Measurements from ENCODE around the gene KIF18B.

Gene KIF18B

GRCh38 chr17:44969144-44969780 lies 21.7 kb upstream of the KIF18B start:
- H3K27me3 ChIP-seq (ENCODE audit: control insufficient read depth, insufficient read depth, low read length) = peaks cover 23% of the 10 kb centered on the region

DNA sequence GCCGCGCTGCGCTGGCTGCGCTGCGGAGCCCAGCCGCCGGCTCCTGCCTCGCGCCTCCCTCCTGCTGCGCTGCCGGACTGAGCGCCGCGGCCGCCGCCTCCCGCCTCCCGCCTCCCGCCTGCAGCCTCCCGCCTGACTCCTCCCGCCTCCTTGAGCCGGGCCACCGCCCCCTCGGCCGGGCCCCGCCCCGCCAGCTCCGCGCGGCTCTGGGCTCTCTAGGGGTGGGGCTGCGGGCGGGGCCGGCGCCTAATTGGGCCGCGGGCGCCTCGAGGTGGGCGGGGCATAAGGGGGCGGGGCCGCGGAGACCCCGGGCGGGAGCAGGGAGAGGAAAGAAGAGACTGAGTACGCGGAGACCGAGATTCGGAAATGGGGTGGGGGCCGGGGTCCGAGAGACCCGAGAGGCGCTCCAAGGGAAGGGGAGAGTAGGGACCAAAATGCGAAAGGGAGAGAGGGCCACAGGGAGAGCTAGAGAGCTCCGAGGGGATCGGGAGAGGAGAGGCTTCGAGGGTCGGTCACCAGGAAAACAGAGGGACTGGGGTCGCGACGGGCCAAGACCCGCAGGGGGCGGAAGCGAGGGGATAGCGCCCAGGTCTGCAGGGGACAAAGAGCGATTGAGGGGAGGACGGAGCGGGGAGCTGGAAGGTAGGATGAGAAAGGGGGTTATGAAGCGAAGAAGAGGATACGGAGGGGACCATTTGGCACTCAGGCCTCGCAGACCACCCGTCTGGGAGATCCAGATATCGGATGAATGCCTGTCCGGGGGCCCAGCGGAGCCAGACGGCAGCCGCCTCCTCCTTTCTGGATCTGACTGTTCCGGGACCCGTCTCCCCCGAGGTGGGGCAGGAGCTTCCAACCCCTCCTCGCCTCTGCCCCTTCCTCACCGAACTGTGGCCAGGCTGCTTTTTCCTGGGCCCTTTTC lies 20.9 kb upstream of the KIF18B start, which contains the start of gene C1QL1:
Gene C1QL1, minus strand, starts transcription at position 79 of the 919 bp plus-strand sequence. CDS start 255 bp downstream, outside the sequence.
- H3K4me1 ChIP-seq (ENCODE audit: control insufficient read depth, insufficient read depth, low read length) = peaks cover 7% of the 10 kb centered on the region; the same call in 1 of the 2 replicates
- WGBS (ENCODE audit: insufficient coverage, insufficient read length) = no CpG with 5 or more reads among the region's 81 CpGs
- H3K27me3 ChIP-seq (ENCODE audit: control insufficient read depth, insufficient read depth, low read length) = peaks cover 23% of the 10 kb centered on the region

More at GRCh38 chr17:44969144-44969780, 21.7 kb upstream of the KIF18B start:
- H3K9me3 ChIP-seq (ENCODE audit: control insufficient read depth, insufficient read depth, low read length) = no peaks in the 10 kb centered on the region
- no CpG with 5 or more reads among the region's 19 CpGs for WGBS (ENCODE audit: insufficient coverage, insufficient read length)
- DNase-seq (ENCODE audit: low read depth, low spot score) = no peak
- no peaks in the 10 kb centered on the region for H3K36me3 ChIP-seq (ENCODE audit: control insufficient read depth, insufficient read depth, low read length)
- peak overlapping the region; percentile 41; the same call in 1 of the 2 replicates for H3K4me3 ChIP-seq (ENCODE audit: low read length)
- H3K27ac ChIP-seq (ENCODE audit: low read length) = no peak overlapping the region
- peaks cover 7% of the 10 kb centered on the region; the same call in 1 of the 2 replicates for H3K4me1 ChIP-seq (ENCODE audit: control insufficient read depth, insufficient read depth, low read length)

DNA sequence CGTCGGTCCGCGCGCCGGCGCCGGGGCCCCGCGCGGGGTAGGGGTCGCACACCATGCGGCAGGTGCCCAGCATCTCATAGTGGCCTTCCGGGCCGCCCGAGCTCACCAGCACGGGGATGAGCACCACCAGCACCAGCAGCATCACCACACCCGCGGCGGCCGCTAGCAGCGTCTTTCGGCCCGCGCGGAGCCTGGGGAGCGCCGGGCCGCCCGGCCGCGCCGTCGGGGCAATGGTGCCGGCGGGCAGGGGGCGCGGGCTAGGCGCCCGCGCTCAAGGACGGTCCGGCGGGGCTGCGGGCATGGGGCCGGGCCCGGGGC lies 20.3 kb upstream of the KIF18B start:
- DNase-seq (ENCODE audit: low read depth, low spot score) = no peak
- no CpG with 5 or more reads among the region's 47 CpGs for WGBS (ENCODE audit: insufficient coverage, insufficient read length)
- H3K27me3 ChIP-seq (ENCODE audit: control insufficient read depth, insufficient read depth, low read length) = peaks cover 23% of the 10 kb centered on the region
- H3K36me3 ChIP-seq (ENCODE audit: control insufficient read depth, insufficient read depth, low read length) = no peaks in the 10 kb centered on the region
- peaks cover 7% of the 10 kb centered on the region; the same call in 1 of the 2 replicates for H3K4me1 ChIP-seq (ENCODE audit: control insufficient read depth, insufficient read depth, low read length)
- no peaks in the 10 kb centered on the region for H3K9me3 ChIP-seq (ENCODE audit: control insufficient read depth, insufficient read depth, low read length)
- peak overlapping the region; percentile 25; the same call in 1 of the 2 replicates for H3K4me3 ChIP-seq (ENCODE audit: low read length)
- no peak overlapping the region for H3K27ac ChIP-seq (ENCODE audit: low read length)

More for the DNA sequence above, 20.9 kb upstream of the KIF18B start, which contains the start of gene C1QL1:
- Histone ChIP-seq H3K9me3 (ENCODE audit: control insufficient read depth, insufficient read depth, low read length) (no peaks in the 10 kb centered on the region), H3K4me3 (ENCODE audit: low read length) (peak within 1 kb of the TSS; percentile 41; the same call in 1 of the 2 replicates), H3K36me3 (ENCODE audit: control insufficient read depth, insufficient read depth, low read length) (no peaks in the 10 kb centered on the region), H3K27ac (ENCODE audit: low read length) (no peak within 1 kb of the TSS)
- no peak for DNase-seq (ENCODE audit: low read depth, low spot score)

- no peak for DNase-seq (ENCODE audit: low read depth, low spot score)
- Histone ChIP-seq H3K9me3 (ENCODE audit: control insufficient read depth, insufficient read depth, low read length) (no peaks in the 10 kb centered on the region), H3K27me3 (ENCODE audit: control insufficient read depth, insufficient read depth, low read length) (peaks cover 23% of the 10 kb centered on the region), H3K4me1 (ENCODE audit: control insufficient read depth, insufficient read depth, low read length) (peaks cover 7% of the 10 kb centered on the region; the same call in 1 of the 2 replicates), H3K4me3 (ENCODE audit: low read length) (peak overlapping the region; percentile 25; the same call in 1 of the 2 replicates), H3K36me3 (ENCODE audit: control insufficient read depth, insufficient read depth, low read length) (no peaks in the 10 kb centered on the region), H3K27ac (ENCODE audit: low read length) (no peak overlapping the region)
- no CpG with 5 or more reads among the region's 76 CpGs for WGBS (ENCODE audit: insufficient coverage, insufficient read length)
Measured at GRCh38 chr17:44967026-44967906, 19.7 kb upstream of the KIF18B start.

DNA sequence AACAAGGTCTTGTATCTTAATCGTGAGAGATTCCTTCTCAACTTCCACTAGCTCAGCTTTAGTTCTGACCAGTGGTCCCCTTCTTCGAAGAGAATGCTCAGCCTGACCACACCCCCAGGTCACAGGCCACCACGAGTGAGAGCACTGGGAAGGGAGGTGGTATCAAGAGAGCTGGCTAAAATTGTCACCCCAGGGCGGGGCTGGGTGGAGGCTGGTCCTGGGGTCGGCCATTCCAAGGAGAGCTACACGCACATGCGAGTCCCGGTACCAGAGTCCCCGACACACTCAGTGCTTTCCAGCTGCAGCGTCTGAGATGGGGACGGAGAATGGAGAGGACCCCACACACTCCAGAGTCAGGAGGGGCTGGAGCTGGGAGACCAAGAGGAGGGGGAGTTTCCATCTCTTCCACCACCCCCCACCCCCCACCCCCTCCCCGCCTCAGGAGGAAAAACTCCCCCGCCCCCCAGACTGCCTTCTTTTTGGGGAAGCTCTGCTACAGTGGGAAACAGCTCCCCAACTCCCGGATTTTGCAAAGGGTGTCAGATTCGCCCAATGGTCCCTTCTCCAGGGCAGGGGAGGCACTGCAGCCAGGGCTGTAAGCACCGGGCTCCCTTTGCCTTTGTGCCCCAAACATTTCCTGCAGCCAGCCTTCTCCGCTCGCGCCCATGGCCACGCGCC lies 18.9 kb upstream of the KIF18B start:
- H3K4me3 ChIP-seq (ENCODE audit: low read length) = peak overlapping the region; percentile 25; the same call in 1 of the 2 replicates
- no peaks in the 10 kb centered on the region for H3K36me3 ChIP-seq (ENCODE audit: control insufficient read depth, insufficient read depth, low read length)
- WGBS (ENCODE audit: insufficient coverage, insufficient read length) = no CpG with 5 or more reads among the region's 21 CpGs
- H3K4me1 ChIP-seq (ENCODE audit: control insufficient read depth, insufficient read depth, low read length) = peaks cover 4% of the 10 kb centered on the region; the same call in 1 of the 2 replicates
- peaks cover 23% of the 10 kb centered on the region for H3K27me3 ChIP-seq (ENCODE audit: control insufficient read depth, insufficient read depth, low read length)
- no peak for DNase-seq (ENCODE audit: low read depth, low spot score)
- H3K9me3 ChIP-seq (ENCODE audit: control insufficient read depth, insufficient read depth, low read length) = no peaks in the 10 kb centered on the region
- no peak overlapping the region for H3K27ac ChIP-seq (ENCODE audit: low read length)

DNA sequence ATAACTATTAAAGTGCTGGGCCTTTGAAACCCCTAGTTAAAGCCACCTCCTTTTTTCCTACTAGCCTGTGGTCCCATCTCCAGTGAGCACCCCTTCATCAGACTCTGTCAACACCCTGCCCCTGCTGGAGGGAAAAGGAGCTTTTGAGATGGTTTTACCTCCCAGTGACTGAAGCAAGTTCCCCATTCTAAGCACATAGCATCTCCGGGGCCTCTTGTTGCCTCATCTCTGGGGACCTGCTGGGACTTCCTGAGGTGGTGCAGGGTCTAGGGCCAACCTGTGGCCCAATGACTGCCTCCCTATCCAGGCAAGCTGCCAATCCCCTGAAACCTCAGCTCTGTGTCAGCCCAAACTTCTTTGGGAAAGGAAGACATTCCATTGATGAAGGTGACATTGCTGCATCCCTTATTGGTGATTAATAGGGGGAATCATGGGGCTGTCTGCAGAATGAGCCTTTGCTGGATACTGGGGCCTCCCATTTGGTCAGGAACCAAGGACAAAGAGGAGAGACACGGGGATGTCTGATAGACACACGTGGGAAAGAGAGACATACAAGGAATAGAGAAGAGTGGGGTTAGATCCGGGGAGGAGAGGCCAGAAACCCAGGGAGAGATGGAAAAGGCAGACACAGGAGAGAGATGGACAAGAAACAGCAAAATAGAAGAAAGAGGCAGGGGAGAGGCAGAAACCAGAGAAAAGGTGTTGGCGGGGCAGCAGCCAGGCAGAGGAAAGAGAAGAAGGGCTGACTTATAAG lies 18.1 kb upstream of the KIF18B start:
- DNase-seq (ENCODE audit: low read depth, low spot score) = no peak
- WGBS (ENCODE audit: insufficient coverage, insufficient read length) = no CpG with 5 or more reads among the region's 5 CpGs
- H3K36me3 ChIP-seq (ENCODE audit: control insufficient read depth, insufficient read depth, low read length) = no peaks in the 10 kb centered on the region
- H3K27me3 ChIP-seq (ENCODE audit: control insufficient read depth, insufficient read depth, low read length) = peaks cover 23% of the 10 kb centered on the region
- no peak overlapping the region for H3K27ac ChIP-seq (ENCODE audit: low read length)
- peaks cover 3% of the 10 kb centered on the region; the same call in 1 of the 2 replicates for H3K4me1 ChIP-seq (ENCODE audit: control insufficient read depth, insufficient read depth, low read length)
- H3K9me3 ChIP-seq (ENCODE audit: control insufficient read depth, insufficient read depth, low read length) = no peaks in the 10 kb centered on the region
- H3K4me3 ChIP-seq (ENCODE audit: low read length) = no peak overlapping the region

GRCh38 chr17:44961921-44962350 lies 14.4 kb upstream of the KIF18B start:
- no peaks in the 10 kb centered on the region for H3K9me3 ChIP-seq (ENCODE audit: control insufficient read depth, insufficient read depth, low read length)
- H3K36me3 ChIP-seq (ENCODE audit: control insufficient read depth, insufficient read depth, low read length) = no peaks in the 10 kb centered on the region
- DNase-seq (ENCODE audit: low read depth, low spot score) = no peak
- peaks cover 3% of the 10 kb centered on the region; the same call in 1 of the 2 replicates for H3K4me1 ChIP-seq (ENCODE audit: control insufficient read depth, insufficient read depth, low read length)
- no peak overlapping the region for H3K27ac ChIP-seq (ENCODE audit: low read length)
- no peak overlapping the region for H3K4me3 ChIP-seq (ENCODE audit: low read length)
- H3K27me3 ChIP-seq (ENCODE audit: control insufficient read depth, insufficient read depth, low read length) = peaks cover 15% of the 10 kb centered on the region
- no CpG with 5 or more reads among the region's 7 CpGs for WGBS (ENCODE audit: insufficient coverage, insufficient read length)

GRCh38 chr17:44960691-44961090 lies 13.1 kb upstream of the KIF18B start:
- WGBS (ENCODE audit: insufficient coverage, insufficient read length) = no CpG with 5 or more reads among the region's 2 CpGs
- Histone ChIP-seq H3K36me3 (ENCODE audit: control insufficient read depth, insufficient read depth, low read length) (no peaks in the 10 kb centered on the region), H3K4me3 (ENCODE audit: low read length) (no peak overlapping the region), H3K27me3 (ENCODE audit: control insufficient read depth, insufficient read depth, low read length) (peaks cover 3% of the 10 kb centered on the region), H3K9me3 (ENCODE audit: control insufficient read depth, insufficient read depth, low read length) (no peaks in the 10 kb centered on the region), H3K27ac (ENCODE audit: low read length) (no peak overlapping the region), H3K4me1 (ENCODE audit: control insufficient read depth, insufficient read depth, low read length) (peaks cover 3% of the 10 kb centered on the region; the same call in 1 of the 2 replicates)
- no peak for DNase-seq (ENCODE audit: low read depth, low spot score)

Measured in iPS DF 6.9 (cell line).